ENCODE data around the gene ANKRD2.

GRCh38 chr10:97599272-97599619 lies 26.7 kb downstream of the ANKRD2 start:
- no peak for TF ChIP-seq CTCF (conservative IDR thresholded peaks at IDR 0.05 in 1 of 2, IDR thresholded peaks at IDR 0.05 in 1 of 2; ENCODE audit: low read depth in 1 of 2, low read length in 2 of 2)
- no peak for TF ChIP-seq EZH2 (IDR thresholded peaks at IDR 0.05; ENCODE audit: low read length, missing control alignments)
